HCT116 (cell line): ENCODE measurements around the gene DPYD. TPM values are rescaled to one million over a fixed set of nuclear protein-coding genes. Genes with fewer than 3 reads are reported as not detected.

Source experiments
- ATAC-seq: fragments of 200-7000 bp; cut with Tn5 transposase; 2 replicates; pipeline ENCODE4 v1.9.1; 2020; ENCODE audit warnings: mild to moderate bottlenecking, moderate library complexity
- BruUV-seq: library from RNA; stranded (reverse); fragments of 400-500 nt; replicated peaks from 2 replicates; lab custom pipeline; 2021; lab: Mats Ljungman, UMichigan
- CTCF ChIA-PET: fragments of 300-600 bp; sonication (Branson Sonifier 250); formaldehyde crosslinking; loops from one replicate; lab custom pipeline; 2021; ENCODE audit warnings: antibody characterized with exemption; lab: Charles Lee
- POLR2A ChIA-PET: fragments of 300-600, 350-600 bp; sonication (Branson Sonifier 250); formaldehyde crosslinking; loops from one replicate; lab custom pipeline; 2021; ENCODE audit warnings: antibody characterized with exemption; lab: Charles Lee
- RAD21 ChIA-PET, 2 experiments: fragments of 300-600 bp; sonication (Branson Sonifier 250); formaldehyde crosslinking; loops; one replicate each; lab custom pipeline; 2023; ENCODE audit warnings: low total read pairs in 2 of 2; ENCODE audit not compliant: uncharacterized antibody in 2 of 2, unreplicated experiment in 2 of 2, low non-redundant PET in 1 of 2; lab: Charles Lee
- DNase-seq: peaks from one replicate; pipeline ENCODE4 v3.0.0-alpha.2; 2010; ENCODE audit warnings: low read depth, low spot score
- H2AFZ ChIP-seq: fragments of 200-600 bp; shearing (Covaris generic), sonication (generic); 2 replicates; pipeline ENCODE4 v1.6.1; 2017; ENCODE audit warnings: low read depth, mixed run types, mixed read lengths, antibody characterized with exemption, low read length; ENCODE audit not compliant: poor library complexity, severe bottlenecking
- H3K27ac ChIP-seq: 2 replicates; pipeline ENCODE4 v1.5.1; 2012; ENCODE audit warnings: low read depth, low read length
- H3K27me3 ChIP-seq: fragments of 200-600 bp; sonication (generic); 2 replicates; pipeline ENCODE4 v1.6.1; 2016; ENCODE audit warnings: mixed run types, low read length, mixed read lengths; ENCODE audit not compliant: insufficient read depth
- H3K36me3 ChIP-seq, 2 experiments: fragments of 200-500 bp in 1 of 2; fragments of 200-600 bp in 1 of 2; sonication (Bioruptor generic) in 1 of 2; sonication (generic) in 1 of 2; 2 replicates each; pipeline versions ENCODE4 v1.5.1 to v1.6.1; 2014 to 2016; ENCODE audit warnings: low read length in 2 of 2, inconsistent platforms in 1 of 2, mixed read lengths in 1 of 2, mixed run types in 1 of 2; ENCODE audit not compliant: insufficient read depth in 2 of 2, control insufficient read depth in 1 of 2
- H3K4me1 ChIP-seq, 2 experiments: fragments of 200-600 bp in 1 of 2; sonication (generic) in 1 of 2; 2 replicates each; pipeline versions ENCODE4 v1.5.1 to v1.6.1; 2012 to 2017; ENCODE audit warnings: low read length in 2 of 2, inconsistent platforms in 1 of 2, mild to moderate bottlenecking in 1 of 2, mixed read lengths in 1 of 2, mixed run types in 1 of 2, moderate library complexity in 1 of 2; ENCODE audit not compliant: insufficient read depth in 2 of 2, control insufficient read depth in 1 of 2
- H3K4me2 ChIP-seq: fragments of 200-600 bp; sonication (generic); 2 replicates; pipeline ENCODE4 v1.6.1; 2017; ENCODE audit warnings: mixed run types, low read length, mixed read lengths
- H3K4me3 ChIP-seq, 2 experiments: fragments of 200-600 bp in 1 of 2; sonication (generic) in 1 of 2; replicated peaks in 1 of 2; 2 replicates each; pipeline ENCODE4 v1.5.1; 2011 to 2016; ENCODE audit warnings: low read length in 2 of 2, control low read depth in 1 of 2, low read depth in 1 of 2, mild to moderate bottlenecking in 1 of 2, mixed read lengths in 1 of 2, mixed run types in 1 of 2
- H3K79me2 ChIP-seq: fragments of 200-600 bp; sonication (generic); 2 replicates; pipeline ENCODE4 v1.6.1; 2017; ENCODE audit warnings: mild to moderate bottlenecking, mixed run types, low read length, moderate library complexity, mixed read lengths; ENCODE audit not compliant: insufficient read depth
- H3K9ac ChIP-seq: fragments of 200-600 bp; sonication (generic); 2 replicates; pipeline ENCODE4 v1.6.1; 2016; ENCODE audit warnings: low read length, mixed read lengths
- H3K9me2 ChIP-seq: fragments of 200-600 bp; sonication (generic), shearing (Covaris generic); 2 replicates; pipeline ENCODE4 v1.6.1; 2017; ENCODE audit warnings: mixed run types, mild to moderate bottlenecking, moderate library complexity; ENCODE audit not compliant: insufficient read depth
- H3K9me3 ChIP-seq, 2 experiments: fragments of 200-500 bp in 1 of 2; fragments of 200-600 bp in 1 of 2; sonication (Bioruptor generic) in 1 of 2; sonication (generic) in 1 of 2; 2 replicates each; pipeline ENCODE4 v1.6.1; 2014 to 2017; ENCODE audit warnings: low read length in 2 of 2, mixed read lengths in 2 of 2, inconsistent platforms in 1 of 2, low read depth in 1 of 2, mild to moderate bottlenecking in 1 of 2, mixed run types in 1 of 2, moderate library complexity in 1 of 2; ENCODE audit not compliant: control insufficient read depth in 1 of 2, insufficient read depth in 1 of 2
- H4K20me1 ChIP-seq: fragments of 200-600 bp; sonication (generic), shearing (Covaris generic); 2 replicates; pipeline ENCODE4 v1.6.1; 2017; ENCODE audit warnings: mixed run types, mild to moderate bottlenecking, moderate library complexity; ENCODE audit not compliant: insufficient read depth
- ATF3 ChIP-seq: IDR thresholded peaks from 2 replicates; pipeline ENCODE4 v1.6.1; 2012
- CBX3 ChIP-seq: IDR thresholded peaks from 2 replicates; pipeline ENCODE4 v1.6.1; 2012; ENCODE audit warnings: low read depth
- CEBPB ChIP-seq: IDR thresholded peaks from 2 replicates; pipeline ENCODE4 v1.6.1; 2012; ENCODE audit warnings: low read depth
- ELF1 ChIP-seq: IDR thresholded peaks from 2 replicates; pipeline ENCODE4 v1.6.1; 2012; ENCODE audit warnings: low read depth, borderline replicate concordance
- EZH2 ChIP-seq: fragments of 200-600 bp; sonication (generic); IDR thresholded peaks from 2 replicates; pipeline ENCODE4 v1.6.1; 2017; ENCODE audit warnings: antibody characterized with exemption, mixed run types
- EZH2phosphoT487 ChIP-seq: fragments of 200-600 bp; IDR thresholded peaks from 2 replicates; pipeline ENCODE4 v1.6.1; 2018; ENCODE audit warnings: antibody characterized with exemption, borderline replicate concordance
- FOSL1 ChIP-seq: IDR thresholded peaks from 2 replicates; pipeline ENCODE4 v1.6.1; 2012; ENCODE audit warnings: low read depth
- JUND ChIP-seq: IDR thresholded peaks from 2 replicates; pipeline ENCODE4 v1.6.1; 2012
- MAX ChIP-seq: IDR thresholded peaks from 2 replicates; pipeline ENCODE4 v1.6.1; 2012
- POLR2A ChIP-seq: IDR thresholded peaks from 2 replicates; pipeline ENCODE4 v1.7.0; 2011; ENCODE audit warnings: borderline replicate concordance; ENCODE audit not compliant: insufficient read depth, insufficient read length; ENCODE audit errors: extremely low read depth
- POLR2AphosphoS5 ChIP-seq: IDR thresholded peaks from 2 replicates; pipeline ENCODE4 v1.6.1; 2011; ENCODE audit warnings: mild to moderate bottlenecking, low read depth, low read length, moderate library complexity
- RAD21 ChIP-seq: IDR thresholded peaks from 2 replicates; pipeline ENCODE4 v1.6.1; 2012; ENCODE audit warnings: low read depth, mild to moderate bottlenecking
- REST ChIP-seq: IDR thresholded peaks from 2 replicates; pipeline ENCODE4 v1.6.1; 2012; ENCODE audit warnings: low read depth
- SP1 ChIP-seq: IDR thresholded peaks from 2 replicates; pipeline ENCODE4 v1.6.1; 2012; ENCODE audit warnings: low read depth
- SRF ChIP-seq: IDR thresholded peaks from 2 replicates; pipeline ENCODE4 v1.6.1; 2012; ENCODE audit warnings: low read depth
- TCF7L2 ChIP-seq: IDR thresholded peaks from 2 replicates; pipeline ENCODE4 v1.7.0; 2011; ENCODE audit warnings: borderline replicate concordance, inconsistent platforms; ENCODE audit not compliant: insufficient read depth, insufficient read length; ENCODE audit errors: extremely low read depth
- YY1 ChIP-seq: IDR thresholded peaks from 2 replicates; pipeline ENCODE4 v1.6.1; 2011; ENCODE audit warnings: low read length, low read depth, moderate library complexity, mild to moderate bottlenecking; ENCODE audit not compliant: insufficient replicate concordance; ENCODE audit errors: extremely low read depth
- ZBTB33 ChIP-seq: IDR thresholded peaks from 2 replicates; pipeline ENCODE4 v1.6.1; 2011; ENCODE audit warnings: mild to moderate bottlenecking, low read length, moderate library complexity; ENCODE audit not compliant: insufficient replicate concordance; ENCODE audit errors: extremely low read depth
- ZFX ChIP-seq: fragments of 450-650 bp; IDR thresholded peaks from 2 replicates; pipeline ENCODE4 v1.6.1; 2017
- ZNF274 ChIP-seq: fragments of 200-500 bp; sonication (Bioruptor generic); IDR thresholded peaks from 2 replicates; pipeline ENCODE4 v1.6.1; 2014; ENCODE audit warnings: mild to moderate bottlenecking, low read depth, low read length, inconsistent platforms
- intact Hi-C: fragments of 100-400 bp; cut with micrococcal nuclease; formaldehyde crosslinking; loops from 2 replicates; pipeline ENCODE4 v1.10.0; 2022
- total RNA-seq: library from RNA; stranded (reverse); gene quantifications from one replicate; pipeline ENCODE4 v1.2.1, GENCODE V29; 2021; ENCODE audit not compliant: unreplicated experiment

Gene DPYD
- total RNA-seq, 1 experiment from 2014 or later: 1.7 TPM

- no peak for TF ChIP-seq EZH2
- TF ChIP-seq ZNF274: no peak
- no peak for TF ChIP-seq SP1
- TF ChIP-seq SRF: no peak
- TF ChIP-seq JUND: no peak
- no peak for TF ChIP-seq FOSL1
- no peak for TF ChIP-seq ZBTB33
- TF ChIP-seq RAD21: no peak
- TF ChIP-seq POLR2A: no peak
- TF ChIP-seq ZFX: no peak
- TF ChIP-seq TCF7L2: no peak
- TF ChIP-seq YY1: no peak
- no peak for TF ChIP-seq MAX
- TF ChIP-seq EZH2phosphoT487: no peak
- TF ChIP-seq REST: no peak
- no peak for TF ChIP-seq ELF1
- no peak for TF ChIP-seq CEBPB
- TF ChIP-seq POLR2AphosphoS5: no peak
- no peak for TF ChIP-seq CBX3
- TF ChIP-seq ATF3: no peak
- H3K36me3 ChIP-seq: no peaks in the 10 kb centered on the region
- POLR2A ChIA-PET: no interaction called here
Measured at GRCh38 chr1:97373000-97373399, 547.8 kb downstream of the DPYD start.

More at GRCh38 chr1:97373000-97373399, 547.8 kb downstream of the DPYD start:
- Histone ChIP-seq H3K4me2 (no peak overlapping the region), H3K9ac (no peak overlapping the region), H3K4me1 (no peaks in the 10 kb centered on the region), H2AFZ (no peak overlapping the region), H3K4me3 (no peak overlapping the region), H3K27me3 (no peaks in the 10 kb centered on the region), H3K9me2 (no peaks in the 10 kb centered on the region), H4K20me1 (no peaks in the 10 kb centered on the region), H3K79me2 (no peaks in the 10 kb centered on the region), H3K27ac (no peak overlapping the region), H3K9me3 (no peaks in the 10 kb centered on the region)
- ChIA-PET CTCF (no interaction called here), RAD21 (no interaction called here)
- BruUV-seq: no TSS peak
- intact Hi-C loops: no loop called here
- ATAC-seq: no peak
- no peak for DNase-seq
